H1 (cell line): ENCODE results near the gene ANKS1B. TPM values are rescaled to one million over a fixed set of nuclear protein-coding genes. Genes with fewer than 3 reads are reported as not detected.

ENCODE experiments used
- CTCF ChIA-PET: fragments of 300-600 bp; sonication (Branson Sonifier 250); formaldehyde crosslinking; loops from one replicate; lab custom pipeline; 2021; ENCODE audit not compliant: partially characterized antibody; lab: Charles Lee
- POLR2A ChIA-PET: fragments of 300-600 bp; sonication (Branson Sonifier 250); formaldehyde crosslinking; loops from one replicate; lab custom pipeline; 2021; ENCODE audit warnings: inconsistent platforms; ENCODE audit not compliant: partially characterized antibody; lab: Charles Lee
- DNase-seq, 2 experiments: peaks; one replicate each; pipeline versions ENCODE4 v3.0.0 to v3.0.0-alpha.2; 2010 to 2022; ENCODE audit warnings: low spot score in 2 of 2, low read depth in 1 of 2, mixed read lengths in 1 of 2
- FAIRE-seq: peaks from 2 replicates; lab custom pipeline; 2011; peaks lifted over from hg19 to GRCh38; lab: Jason Lieb, UNC
- H2AFZ ChIP-seq: 2 replicates; pipeline ENCODE4 v1.8.1; 2012; ENCODE audit warnings: low read length, inconsistent platforms
- H2AK5ac ChIP-seq: 2 replicates; pipeline ENCODE4 v1.6.1; 2013; ENCODE audit warnings: low read depth, low read length
- H2BK120ac ChIP-seq: replicated peaks from 2 replicates; pipeline ENCODE3; 2013; ENCODE audit warnings: low read depth, low read length, inconsistent platforms
- H2BK12ac ChIP-seq: 2 replicates; pipeline ENCODE4 v1.6.1; 2013; ENCODE audit warnings: low read depth, low read length
- H2BK15ac ChIP-seq: 2 replicates; pipeline ENCODE4 v1.6.1; 2013; ENCODE audit warnings: low read length
- H2BK20ac ChIP-seq: 2 replicates; pipeline ENCODE4 v1.6.1; 2013; ENCODE audit warnings: low read length
- H2BK5ac ChIP-seq: 2 replicates; pipeline ENCODE4 v1.6.1; 2013; ENCODE audit warnings: low read depth, low read length
- H3K14ac ChIP-seq: 2 replicates; pipeline ENCODE4 v1.6.1; 2013; ENCODE audit warnings: inconsistent platforms; ENCODE audit not compliant: insufficient read length
- H3K18ac ChIP-seq: 2 replicates; pipeline ENCODE4 v1.6.1; 2013; ENCODE audit warnings: low read length; ENCODE audit errors: extremely low read depth
- H3K23ac ChIP-seq: 2 replicates; pipeline ENCODE4 v1.6.1; 2013; ENCODE audit warnings: inconsistent platforms; ENCODE audit not compliant: insufficient read length
- H3K23me2 ChIP-seq: 2 replicates; pipeline ENCODE4 v1.6.1; 2013; ENCODE audit warnings: low read depth, low read length
- H3K27ac ChIP-seq: 2 replicates; pipeline ENCODE4 v1.6.1; 2011; ENCODE audit warnings: low read depth, low read length, inconsistent platforms
- H3K27me3 ChIP-seq, 4 experiments: replicated peaks in 1 of 4; 1 replicate in 1 of 4; 2 replicates in 3 of 4; pipeline versions ENCODE4 v1.6.1 to v1.8.1; 2011 to 2013; ENCODE audit warnings: low read length in 3 of 4, mild to moderate bottlenecking in 3 of 4, inconsistent platforms in 2 of 4, mixed read lengths in 2 of 4, moderate library complexity in 1 of 4; ENCODE audit not compliant: control insufficient read depth in 3 of 4, insufficient read depth in 3 of 4; ENCODE audit errors: extremely low read depth in 1 of 4
- H3K36me3 ChIP-seq, 4 experiments: 2 replicates each; pipeline versions ENCODE4 v1.6.1 to v1.8.1; 2011 to 2013; ENCODE audit warnings: mild to moderate bottlenecking in 4 of 4, low read length in 3 of 4, moderate library complexity in 2 of 4, control low read depth in 1 of 4, inconsistent platforms in 1 of 4; ENCODE audit not compliant: insufficient read depth in 4 of 4, control insufficient read depth in 2 of 4
- H3K4ac ChIP-seq: replicated peaks from 2 replicates; pipeline ENCODE3; 2013; ENCODE audit warnings: low read length, low read depth, mixed read lengths, inconsistent platforms; ENCODE audit not compliant: insufficient read length
- H3K4me1 ChIP-seq, 4 experiments: replicated peaks in 1 of 4; 1 replicate in 1 of 4; 2 replicates in 3 of 4; pipeline versions ENCODE4 v1.6.1 to v1.8.1; 2011 to 2013; ENCODE audit warnings: low read length in 3 of 4, inconsistent platforms in 2 of 4, mixed read lengths in 1 of 4; ENCODE audit not compliant: insufficient read depth in 4 of 4, control insufficient read depth in 3 of 4
- H3K4me2 ChIP-seq, 2 experiments: 2 replicates each; pipeline versions ENCODE4 v1.6.1 to v1.8.1; 2011 to 2013; ENCODE audit warnings: low read depth in 2 of 2, low read length in 2 of 2, control low read depth in 1 of 2, inconsistent platforms in 1 of 2, mild to moderate bottlenecking in 1 of 2; ENCODE audit not compliant: insufficient read depth in 1 of 2
- H3K4me3 ChIP-seq, 4 experiments: fragments of 200-600, 300-600 bp in 1 of 4; sonication (generic), shearing (Covaris generic), sonication (Bioruptor Twin) in 1 of 4; 2 replicates each; pipeline versions ENCODE4 v1.5.1 to v1.8.1; 2011 to 2016; ENCODE audit warnings: low read length in 4 of 4, low read depth in 3 of 4, control low read depth in 2 of 4, inconsistent platforms in 2 of 4, mild to moderate bottlenecking in 2 of 4, mixed read lengths in 1 of 4, moderate library complexity in 1 of 4; ENCODE audit not compliant: insufficient read depth in 2 of 4; ENCODE audit errors: extremely low read depth in 1 of 4
- H3K56ac ChIP-seq: replicated peaks from 2 replicates; pipeline ENCODE3; 2013; ENCODE audit warnings: low read depth, mild to moderate bottlenecking, mixed read lengths, low read length, inconsistent platforms; ENCODE audit not compliant: insufficient read length
- H3K79me1 ChIP-seq: 2 replicates; pipeline ENCODE4 v1.6.1; 2013; ENCODE audit warnings: low read depth, low read length, control low read depth
- H3K79me2 ChIP-seq, 2 experiments: 2 replicates each; pipeline versions ENCODE4 v1.6.1 to v1.8.1; 2012 to 2013; ENCODE audit warnings: low read length in 2 of 2, mild to moderate bottlenecking in 2 of 2, inconsistent platforms in 1 of 2; ENCODE audit not compliant: insufficient read depth in 2 of 2, control insufficient read depth in 1 of 2
- H3K9ac ChIP-seq, 4 experiments: replicated peaks in 1 of 4; 1 replicate in 1 of 4; 2 replicates in 3 of 4; pipeline versions ENCODE4 v1.6.1 to v1.8.1; 2011 to 2013; ENCODE audit warnings: low read depth in 3 of 4, low read length in 3 of 4, control low read depth in 2 of 4, mild to moderate bottlenecking in 2 of 4, moderate library complexity in 2 of 4, inconsistent platforms in 1 of 4; ENCODE audit errors: extremely low read depth in 1 of 4
- H3K9me3 ChIP-seq, 2 experiments: 2 replicates each; pipeline versions ENCODE4 v1.6.1 to v1.8.1; 2012 to 2013; ENCODE audit warnings: mild to moderate bottlenecking in 2 of 2, moderate library complexity in 2 of 2, control low read depth in 1 of 2, inconsistent platforms in 1 of 2, low read depth in 1 of 2, low read length in 1 of 2, mixed read lengths in 1 of 2; ENCODE audit not compliant: insufficient read depth in 2 of 2
- H4K20me1 ChIP-seq, 2 experiments: replicated peaks in 1 of 2; 2 replicates each; pipeline versions ENCODE3 to v1.8.1; 2011 to 2013; ENCODE audit warnings: inconsistent platforms in 2 of 2, low read length in 2 of 2, mild to moderate bottlenecking in 1 of 2; ENCODE audit not compliant: insufficient read depth in 2 of 2, control insufficient read depth in 1 of 2
- H4K5ac ChIP-seq: 2 replicates; pipeline ENCODE4 v1.6.1; 2013; ENCODE audit warnings: low read length, low read depth, mixed read lengths, inconsistent platforms; ENCODE audit not compliant: insufficient read length
- H4K8ac ChIP-seq: 2 replicates; pipeline ENCODE4 v1.8.0; 2013; ENCODE audit warnings: mild to moderate bottlenecking, moderate library complexity, low read length, inconsistent platforms; ENCODE audit not compliant: insufficient read depth; ENCODE audit errors: extremely low read depth
- H4K91ac ChIP-seq: replicated peaks from 2 replicates; pipeline ENCODE3; 2013; ENCODE audit warnings: low read length, mixed read lengths, inconsistent platforms; ENCODE audit not compliant: insufficient read length
- CBX5 ChIP-seq: fragments of 300-800, 300-1000 bp; sonication (generic); IDR thresholded peaks from 2 replicates; pipeline ENCODE4 v1.7.1; 2016; ENCODE audit warnings: antibody characterized with exemption, low read length, low read depth
- CEBPB ChIP-seq: IDR thresholded peaks from 2 replicates; pipeline ENCODE4 v1.6.1; 2012; ENCODE audit warnings: low read depth, low read length
- CHD2 ChIP-seq: IDR thresholded peaks from 2 replicates; pipeline ENCODE4 v1.6.1; 2012; ENCODE audit warnings: low read length, improper control_type of control experiment
- CTCF ChIP-seq, 3 experiments: IDR thresholded peaks; 1 replicate in 2 of 3; 2 replicates in 1 of 3; pipeline versions ENCODE4 v1.5.1 to v1.6.1; 2011; ENCODE audit warnings: low read length in 3 of 3, mild to moderate bottlenecking in 3 of 3, inconsistent platforms in 2 of 3, low read depth in 1 of 3, moderate library complexity in 1 of 3; ENCODE audit not compliant: insufficient read depth in 1 of 3; ENCODE audit errors: control extremely low read depth in 1 of 3
- EP300 ChIP-seq, 2 experiments: IDR thresholded peaks; 1 replicate in 1 of 2; 2 replicates in 1 of 2; pipeline ENCODE4 v1.6.1; 2011 to 2012; ENCODE audit warnings: low read depth in 2 of 2, low read length in 2 of 2, mild to moderate bottlenecking in 2 of 2, borderline replicate concordance in 1 of 2, inconsistent platforms in 1 of 2, moderate library complexity in 1 of 2
- EZH2 ChIP-seq: fragments of 200-600 bp; sonication (generic); IDR thresholded peaks from 2 replicates; pipeline ENCODE4 v1.7.1; 2012; ENCODE audit warnings: low read depth, mild to moderate bottlenecking, moderate library complexity, low read length, inconsistent platforms; ENCODE audit not compliant: severe bottlenecking
- NANOG ChIP-seq: IDR thresholded peaks from 2 replicates; pipeline ENCODE4 v1.6.1; 2011; ENCODE audit warnings: low read length, low read depth, mild to moderate bottlenecking, inconsistent platforms; ENCODE audit not compliant: insufficient read depth, poor library complexity, severe bottlenecking
- RNF2 ChIP-seq: fragments of 200-900, 300-1000 bp; sonication (generic); IDR thresholded peaks from 2 replicates; pipeline ENCODE4 v1.7.1; 2016; ENCODE audit warnings: borderline replicate concordance, low read depth, mild to moderate bottlenecking, antibody characterized with exemption, low read length; ENCODE audit not compliant: poor library complexity, severe bottlenecking; ENCODE audit errors: missing control alignments
- SIRT6 ChIP-seq: IDR thresholded peaks from one replicate; pipeline ENCODE4 v1.7.1; 2012; ENCODE audit warnings: low read length, inconsistent platforms
- TAF7 ChIP-seq: optimal IDR thresholded peaks from 2 replicates; pipeline ENCODE3; 2011; ENCODE audit warnings: low read depth, mild to moderate bottlenecking, inconsistent platforms, low read length, moderate library complexity, borderline replicate concordance
- ZNF274 ChIP-seq: IDR thresholded peaks from 2 replicates; pipeline ENCODE4 v1.7.0; 2012; ENCODE audit warnings: low read length, borderline replicate concordance; ENCODE audit errors: extremely low read depth
- WGBS, 2 experiments: shearing (Covaris generic) in 1 of 2; methylation state at CpG; one replicate each; pipeline versions ENCODE4 v1.1.6 to v1.1.7; 2013 to 2015; ENCODE audit warnings: low lambda C conversion rate in 2 of 2, mixed read lengths in 2 of 2, inconsistent platforms in 1 of 2, low coverage in 1 of 2, missing lambda C conversion rate in 1 of 2; ENCODE audit not compliant: insufficient replicate concordance in 2 of 2, insufficient coverage in 1 of 2, insufficient read length in 1 of 2; ENCODE audit errors: extremely low coverage in 1 of 2, missing lambda C conversion rate in 1 of 2; 5-methylcytosine and 5-hydroxymethylcytosine counted together
- polyA plus RNA-seq, 7 experiments: library from polyadenylated mRNA; depleted of rRNA in 3 of 7; stranded (reverse) in 5 of 7; unstranded in 2 of 7; fragments of >200 nt in 5 of 7; fragments of 200-250 nt in 2 of 7; gene quantifications; 1 replicate in 5 of 7; 2 replicates in 1 of 7; 4 replicates in 1 of 7; pipeline versions ENCODE4 v1.2.1 to v1.2.3, GENCODE V29; 2011 to 2013; ENCODE audit warnings: missing spikeins in 2 of 7, mixed read lengths in 2 of 7
- total RNA-seq: library from RNA; stranded (reverse); fragmentation: NEBNext Ultra II Directional; extraction: Animal tissue kit (Norgen Biotek cat#: 25700); gene quantifications from 2 replicates; pipeline ENCODE4 v1.2.1, GENCODE V29; 2021

Gene ANKS1B
- total and polyA plus RNA-seq, 2 of the 8 experiments (the other 6 are each of a cell fraction or from before 2014, with no cell fraction given), result 2.7 to 6.1 TPM

DNA sequence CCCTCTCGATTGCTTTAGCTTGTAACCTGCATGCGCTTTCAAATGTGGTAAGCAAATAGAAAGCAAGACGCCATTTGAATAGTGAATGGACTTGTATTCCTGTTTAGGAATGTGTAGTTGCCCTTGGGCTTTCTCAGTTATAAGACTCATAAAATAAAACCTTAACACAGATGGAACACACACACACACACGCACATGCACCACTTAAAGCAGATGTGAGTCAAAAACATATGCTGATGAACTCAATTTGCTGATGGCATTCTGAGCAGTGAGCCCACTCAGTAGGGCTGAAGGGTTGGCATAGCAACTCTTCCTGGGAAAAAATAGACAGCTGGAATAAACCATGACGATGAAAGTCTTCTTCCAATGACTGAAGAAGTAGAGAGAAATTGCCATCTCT lies 979.1 kb downstream of the ANKS1B start:
- DNase-seq, result no peak
- Histone ChIP-seq H2BK20ac (no peak overlapping the region), H3K23ac (no peak overlapping the region), H4K91ac (no peak overlapping the region), H2BK12ac (no peak overlapping the region), H3K4me2 (no peak overlapping the region), H3K9ac (no peak overlapping the region), H3K4me3 (no peak overlapping the region), H3K27ac (no peak overlapping the region), H2AK5ac (no peak overlapping the region), H3K56ac (no peak overlapping the region), H3K18ac (no peak overlapping the region), H2BK5ac (no peak overlapping the region), H3K79me1 (no peaks in the 10 kb centered on the region), H4K20me1 (no peaks in the 10 kb centered on the region), H3K4me1 (no peaks in the 10 kb centered on the region), H3K36me3 (no peaks in the 10 kb centered on the region), H4K5ac (no peak overlapping the region), H2BK120ac (no peak overlapping the region), H2AFZ (no peak overlapping the region), H3K23me2 (no peaks in the 10 kb centered on the region), H3K14ac (no peak overlapping the region), H4K8ac (no peak overlapping the region), H3K4ac (no peak overlapping the region), H3K79me2 (no peaks in the 10 kb centered on the region), H3K27me3 (no peaks in the 10 kb centered on the region), H3K9me3 (no peaks in the 10 kb centered on the region), H2BK15ac (no peak overlapping the region)
- POLR2A ChIA-PET, result no interaction called here
- no peak for FAIRE-seq
- 89% methylated on average over 5 of the region's 5 CpGs; no CpG with 5 or more reads in 1 of the 2 experiments for WGBS, 2 experiments
- CTCF ChIA-PET, result interaction anchor here (0.7 to 1.3 kb wide), 4 partner anchors 9 to 643 kb away, joined by 3 to 5 read pairs (median 3); no protein-coding TSS in a partner anchor
- TF ChIP-seq ZNF274 (no peak), NANOG (no peak), TAF7 (no peak), EP300 (IDR thresholded peaks at IDR 0.05; ENCODE audit: borderline replicate concordance in 1 of 2, low read depth in 2 of 2, low read length in 2 of 2) (no peak), CEBPB (no peak), CHD2 (no peak), CBX5 (no peak), RNF2 (no peak), CTCF (IDR thresholded peaks at IDR 0.05; ENCODE audit: control extremely low read depth in 1 of 3, insufficient read depth in 1 of 3, low read depth in 1 of 3, low read length in 3 of 3) (no peak), EZH2 (no peak), SIRT6 (no peak)
